ENCODE data around the gene STIM1. TPM values are rescaled to one million over a fixed set of nuclear protein-coding genes. Genes with fewer than 3 reads are reported as not detected.

Gene STIM1
- total RNA-seq, 1 experiment from 2014 or later: 55.1 TPM

- TF ChIP-seq, protein P1, sequence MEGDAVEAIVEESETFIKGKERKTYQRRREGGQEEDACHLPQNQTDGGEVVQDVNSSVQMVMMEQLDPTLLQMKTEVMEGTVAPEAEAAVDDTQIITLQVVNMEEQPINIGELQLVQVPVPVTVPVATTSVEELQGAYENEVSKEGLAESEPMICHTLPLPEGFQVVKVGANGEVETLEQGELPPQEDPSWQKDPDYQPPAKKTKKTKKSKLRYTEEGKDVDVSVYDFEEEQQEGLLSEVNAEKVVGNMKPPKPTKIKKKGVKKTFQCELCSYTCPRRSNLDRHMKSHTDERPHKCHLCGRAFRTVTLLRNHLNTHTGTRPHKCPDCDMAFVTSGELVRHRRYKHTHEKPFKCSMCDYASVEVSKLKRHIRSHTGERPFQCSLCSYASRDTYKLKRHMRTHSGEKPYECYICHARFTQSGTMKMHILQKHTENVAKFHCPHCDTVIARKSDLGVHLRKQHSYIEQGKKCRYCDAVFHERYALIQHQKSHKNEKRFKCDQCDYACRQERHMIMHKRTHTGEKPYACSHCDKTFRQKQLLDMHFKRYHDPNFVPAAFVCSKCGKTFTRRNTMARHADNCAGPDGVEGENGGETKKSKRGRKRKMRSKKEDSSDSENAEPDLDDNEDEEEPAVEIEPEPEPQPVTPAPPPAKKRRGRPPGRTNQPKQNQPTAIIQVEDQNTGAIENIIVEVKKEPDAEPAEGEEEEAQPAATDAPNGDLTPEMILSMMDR (IDR thresholded peaks at IDR 0.05; ENCODE audit: insufficient read depth in 1 of 2, low read depth in 1 of 2, low read length in 1 of 2, severe bottlenecking in 1 of 2, unreplicated experiment in 1 of 2): no peak
- Mint-ChIP-seq H3K4me1 (ENCODE audit: low read depth, unreplicated experiment) (peaks cover 40% of the 10 kb centered on the region), H3K4me3 (ENCODE audit: unreplicated experiment) (no peak overlapping the region), H3K27ac (ENCODE audit: unreplicated experiment) (peak overlapping the region; percentile 90), H3K9me3 (ENCODE audit: unreplicated experiment) (no peaks in the 10 kb centered on the region), H3K27me3 (ENCODE audit: insufficient read depth, unreplicated experiment) (no peaks in the 10 kb centered on the region), H3K36me3 (ENCODE audit: insufficient read depth, unreplicated experiment) (no peaks in the 10 kb centered on the region)
- DNase-seq: no peak
- CTCF ChIA-PET: interaction anchor here (1.1 to 2.0 kb wide), 2 partner anchors 26 to 32 kb away, joined by 4 to 12 read pairs; partner anchors contain the start of gene STIM1
- intact Hi-C loops (cut with micrococcal nuclease; ENCODE audit: unreplicated experiment): loop anchor here (1.0 kb wide), 1 partner anchor 25 kb away; no protein-coding TSS in a partner anchor
- H3K9me3 ChIP-seq: no peaks in the 10 kb centered on the region
- no TSS peak for BruUV-seq (replicated peaks)
- no peaks in the 10 kb centered on the region for H3K36me3 ChIP-seq (ENCODE audit: control insufficient read depth, insufficient read depth, low read length)
- no peak overlapping the region for H3K4me3 ChIP-seq (ENCODE audit: low read depth, low read length)
- H3K4me1 ChIP-seq: peaks cover 53% of the 10 kb centered on the region
- POLR2A ChIA-PET: no interaction called here
- no peaks in the 10 kb centered on the region for H3K27me3 ChIP-seq (replicated peaks; ENCODE audit: control insufficient read depth, insufficient read depth, low read length)
Measured at GRCh38 chr11:3880724-3881123, 25.3 kb downstream of the STIM1 start.

DNA sequence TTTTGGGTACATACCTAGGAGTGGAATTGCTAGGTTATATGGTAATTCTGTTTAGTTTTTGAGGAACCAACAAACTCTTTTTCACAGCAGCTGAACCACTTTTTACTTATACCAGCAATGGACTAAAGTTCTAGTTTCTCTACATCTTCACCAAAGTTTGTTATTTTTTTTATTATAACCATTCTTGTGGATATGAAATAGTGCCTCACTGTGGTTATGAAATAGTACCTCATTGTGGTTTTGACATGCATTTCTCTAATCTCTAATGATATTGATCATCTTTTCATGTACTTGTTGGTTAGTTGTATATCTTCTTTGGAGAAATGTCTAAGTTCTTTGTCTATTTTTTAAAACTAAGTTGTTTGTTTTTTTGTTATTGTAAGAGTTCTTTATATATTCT, 27.2 kb downstream of the STIM1 start:
- H3K9me3 Mint-ChIP-seq (ENCODE audit: unreplicated experiment): no peaks in the 10 kb centered on the region
- no peaks in the 10 kb centered on the region for H3K27me3 ChIP-seq (replicated peaks; ENCODE audit: control insufficient read depth, insufficient read depth, low read length)
- H3K4me1 Mint-ChIP-seq (ENCODE audit: low read depth, unreplicated experiment): peaks cover 38% of the 10 kb centered on the region
- H3K4me3 Mint-ChIP-seq (ENCODE audit: unreplicated experiment): no peak overlapping the region
- POLR2A ChIA-PET: no interaction called here
- TF ChIP-seq, protein P1 (IDR thresholded peaks at IDR 0.05; ENCODE audit: insufficient read depth in 1 of 2, low read depth in 1 of 2, low read length in 1 of 2, severe bottlenecking in 1 of 2, unreplicated experiment in 1 of 2): no peak
- CTCF ChIA-PET: no interaction called here
- peaks cover 5% of the 10 kb centered on the region for H3K36me3 Mint-ChIP-seq (ENCODE audit: insufficient read depth, unreplicated experiment)
- no peak for DNase-seq
- H3K27me3 Mint-ChIP-seq (ENCODE audit: insufficient read depth, unreplicated experiment): no peaks in the 10 kb centered on the region
- H3K36me3 ChIP-seq (ENCODE audit: control insufficient read depth, insufficient read depth, low read length): no peaks in the 10 kb centered on the region
- H3K4me1 ChIP-seq: peaks cover 36% of the 10 kb centered on the region
- intact Hi-C loops (cut with micrococcal nuclease; ENCODE audit: unreplicated experiment): no loop called here
- BruUV-seq (replicated peaks): no TSS peak
- no peak overlapping the region for H3K27ac Mint-ChIP-seq (ENCODE audit: unreplicated experiment)
- H3K9me3 ChIP-seq: no peaks in the 10 kb centered on the region
- no peak overlapping the region for H3K4me3 ChIP-seq (ENCODE audit: low read depth, low read length)

- BruUV-seq (replicated peaks): no TSS peak
- Mint-ChIP-seq H3K4me3 (ENCODE audit: unreplicated experiment) (no peak overlapping the region), H3K9me3 (ENCODE audit: unreplicated experiment) (no peaks in the 10 kb centered on the region), H3K27ac (ENCODE audit: unreplicated experiment) (no peak overlapping the region), H3K4me1 (ENCODE audit: low read depth, unreplicated experiment) (peaks cover 20% of the 10 kb centered on the region), H3K36me3 (ENCODE audit: insufficient read depth, unreplicated experiment) (peaks cover 5% of the 10 kb centered on the region), H3K27me3 (ENCODE audit: insufficient read depth, unreplicated experiment) (no peaks in the 10 kb centered on the region)
- ChIA-PET POLR2A (no interaction called here), CTCF (no interaction called here)
- intact Hi-C loops (cut with micrococcal nuclease; ENCODE audit: unreplicated experiment): no loop called here
- H3K9me3 ChIP-seq: no peaks in the 10 kb centered on the region
- no peaks in the 10 kb centered on the region for H3K36me3 ChIP-seq (ENCODE audit: control insufficient read depth, insufficient read depth, low read length)
- no peaks in the 10 kb centered on the region for H3K27me3 ChIP-seq (replicated peaks; ENCODE audit: control insufficient read depth, insufficient read depth, low read length)
- no peak for DNase-seq
- peaks cover 4% of the 10 kb centered on the region for H3K4me1 ChIP-seq
- H3K4me3 ChIP-seq (ENCODE audit: low read depth, low read length): no peak overlapping the region
- TF ChIP-seq, protein P1 (IDR thresholded peaks at IDR 0.05; ENCODE audit: insufficient read depth in 1 of 2, low read depth in 1 of 2, low read length in 1 of 2, severe bottlenecking in 1 of 2, unreplicated experiment in 1 of 2): no peak
Measured at GRCh38 chr11:3885855-3886254, 30.4 kb downstream of the STIM1 start.

All from Caco-2 (cell line).